HepG2 (cell line): Measurements from ENCODE around the gene PCSK6. TPM values are rescaled to one million over a fixed set of nuclear protein-coding genes. Genes with fewer than 3 reads are reported as not detected.

ENCODE experiments used
- DPF2 ChIP-seq: sonication (generic); formaldehyde crosslinking; IDR thresholded peaks from 2 replicates; pipeline ENCODE4 v1.4.0; 2020; ENCODE audit warnings: mild to moderate bottlenecking, low read depth, missing genetic modification reagents, borderline replicate concordance
- GABPA ChIP-seq, 2 experiments: IDR thresholded peaks; 2 replicates each; pipeline ENCODE4 v1.6.1; 2011 to 2016; ENCODE audit warnings: low read depth in 2 of 2, low read length in 1 of 2, missing biosample characterization in 1 of 2, missing genetic modification characterization in 1 of 2
- GATAD1 ChIP-seq: IDR thresholded peaks from 2 replicates; pipeline ENCODE4 v1.6.1; 2016; ENCODE audit warnings: missing genetic modification reagents, missing compliant biosample characterization
- IRF2 ChIP-seq: IDR thresholded peaks from 2 replicates; pipeline ENCODE4 v1.6.1; 2018; ENCODE audit warnings: missing genetic modification reagents, missing compliant biosample characterization
- ISL2 ChIP-seq: sonication (generic); formaldehyde crosslinking; IDR thresholded peaks from 2 replicates; pipeline ENCODE4 v1.5.0; 2020; ENCODE audit warnings: missing genetic modification reagents
- MEIS1 ChIP-seq: sonication (generic); formaldehyde crosslinking; IDR thresholded peaks from 2 replicates; pipeline ENCODE4 v1.9.0; 2021; ENCODE audit warnings: mild to moderate bottlenecking, missing genetic modification reagents, moderate library complexity, borderline replicate concordance
- NR2F6 ChIP-seq, 2 experiments: IDR thresholded peaks; 2 replicates each; pipeline ENCODE4 v1.6.1; 2016; ENCODE audit warnings: antibody characterized with exemption in 1 of 2, mild to moderate bottlenecking in 1 of 2
- PHF21A ChIP-seq: sonication (generic); formaldehyde crosslinking; IDR thresholded peaks from 2 replicates; pipeline ENCODE4 v1.5.0; 2020; ENCODE audit warnings: mild to moderate bottlenecking, missing genetic modification reagents
- POLR2AphosphoS5 ChIP-seq: IDR thresholded peaks from 2 replicates; pipeline ENCODE4 v1.6.1; 2012; ENCODE audit warnings: low read depth, low read length
- SMC3 ChIP-seq: IDR thresholded peaks from 2 replicates; pipeline ENCODE4 v1.6.1; 2011; ENCODE audit warnings: low read length, improper control_type of control experiment
- SOX6 ChIP-seq, 2 experiments: fragments of 450-650 bp in 1 of 2; sonication (generic) in 1 of 2; formaldehyde crosslinking in 1 of 2; IDR thresholded peaks; 2 replicates each; pipeline versions ENCODE4 v1.4.0 to v1.6.1; 2017 to 2020; ENCODE audit warnings: antibody characterized with exemption in 1 of 2, mild to moderate bottlenecking in 1 of 2, missing genetic modification reagents in 1 of 2
- YEATS2 ChIP-seq: sonication (generic); formaldehyde crosslinking; IDR thresholded peaks from 2 replicates; pipeline ENCODE4 v1.4.0; 2020; ENCODE audit warnings: missing genetic modification reagents, borderline replicate concordance
- ZNF230 ChIP-seq: sonication (generic); formaldehyde crosslinking; IDR thresholded peaks from 2 replicates; pipeline ENCODE4 v1.4.0; 2020; ENCODE audit warnings: mild to moderate bottlenecking, missing genetic modification reagents
- ZNF234 ChIP-seq: sonication (generic); formaldehyde crosslinking; conservative IDR thresholded peaks from 2 replicates; pipeline ENCODE4 v1.5.1; 2020; ENCODE audit warnings: mild to moderate bottlenecking, missing genetic modification reagents
- ZNF24 ChIP-seq: fragments of 450-650 bp; IDR thresholded peaks from 2 replicates; pipeline ENCODE4 v1.6.1; 2017; ENCODE audit warnings: antibody characterized with exemption, mild to moderate bottlenecking
- ZNF773 ChIP-seq: sonication (generic); formaldehyde crosslinking; IDR thresholded peaks from 2 replicates; pipeline ENCODE4 v1.4.0; 2020; ENCODE audit warnings: missing genetic modification reagents, borderline replicate concordance
- polyA plus RNA-seq, 8 experiments: library from polyadenylated mRNA; depleted of rRNA in 3 of 8; stranded (reverse) in 7 of 8; unstranded in 1 of 8; fragments of >200 nt; fragmentation: Illumina TruSeq in 4 of 8; extraction: Trizol in 4 of 8; gene quantifications; 2 replicates each; pipeline versions ENCODE4 v1.2.1 to v1.2.3, GENCODE V29; 2011 to 2016; ENCODE audit warnings: low read depth in 4 of 8, missing spikeins in 1 of 8, mixed read lengths in 1 of 8; ENCODE audit not compliant: insufficient read depth in 1 of 8
- total RNA-seq, 5 experiments: library from RNA; depleted of rRNA; stranded (reverse); fragments of >200 nt; fragmentation: Illumina TruSeq; extraction: Trizol; gene quantifications; 2 replicates each; pipeline ENCODE4 v1.2.3, GENCODE V29; 2016; ENCODE audit warnings: low read depth in 1 of 5
- TF ChIP-seq, protein P1 (sequence below): IDR thresholded peaks from 2 replicates; pipeline ENCODE4 v1.6.1; 2016; ENCODE audit warnings: missing biosample characterization, missing genetic modification reagents, low read depth
- TF ChIP-seq, protein P2 (sequence below): sonication (generic); formaldehyde crosslinking; IDR thresholded peaks from 2 replicates; pipeline ENCODE4 v1.4.0; 2020; ENCODE audit warnings: mild to moderate bottlenecking, missing genetic modification reagents
- TF ChIP-seq, protein P3 (sequence below): sonication (generic); formaldehyde crosslinking; IDR thresholded peaks from 2 replicates; pipeline ENCODE4 v1.5.1; 2020; ENCODE audit warnings: missing genetic modification reagents, mild to moderate bottlenecking, borderline replicate concordance
- TF ChIP-seq, protein P4 (sequence below): sonication (generic); formaldehyde crosslinking; IDR thresholded peaks from 2 replicates; pipeline ENCODE4 v1.4.0; 2020; ENCODE audit warnings: missing genetic modification reagents, borderline replicate concordance

Gene PCSK6
- total and polyA plus RNA-seq, 2 of the 13 experiments (the other 11 are each of a cell fraction or from before 2014, with no cell fraction given) = 56.5 to 155 TPM

DNA sequence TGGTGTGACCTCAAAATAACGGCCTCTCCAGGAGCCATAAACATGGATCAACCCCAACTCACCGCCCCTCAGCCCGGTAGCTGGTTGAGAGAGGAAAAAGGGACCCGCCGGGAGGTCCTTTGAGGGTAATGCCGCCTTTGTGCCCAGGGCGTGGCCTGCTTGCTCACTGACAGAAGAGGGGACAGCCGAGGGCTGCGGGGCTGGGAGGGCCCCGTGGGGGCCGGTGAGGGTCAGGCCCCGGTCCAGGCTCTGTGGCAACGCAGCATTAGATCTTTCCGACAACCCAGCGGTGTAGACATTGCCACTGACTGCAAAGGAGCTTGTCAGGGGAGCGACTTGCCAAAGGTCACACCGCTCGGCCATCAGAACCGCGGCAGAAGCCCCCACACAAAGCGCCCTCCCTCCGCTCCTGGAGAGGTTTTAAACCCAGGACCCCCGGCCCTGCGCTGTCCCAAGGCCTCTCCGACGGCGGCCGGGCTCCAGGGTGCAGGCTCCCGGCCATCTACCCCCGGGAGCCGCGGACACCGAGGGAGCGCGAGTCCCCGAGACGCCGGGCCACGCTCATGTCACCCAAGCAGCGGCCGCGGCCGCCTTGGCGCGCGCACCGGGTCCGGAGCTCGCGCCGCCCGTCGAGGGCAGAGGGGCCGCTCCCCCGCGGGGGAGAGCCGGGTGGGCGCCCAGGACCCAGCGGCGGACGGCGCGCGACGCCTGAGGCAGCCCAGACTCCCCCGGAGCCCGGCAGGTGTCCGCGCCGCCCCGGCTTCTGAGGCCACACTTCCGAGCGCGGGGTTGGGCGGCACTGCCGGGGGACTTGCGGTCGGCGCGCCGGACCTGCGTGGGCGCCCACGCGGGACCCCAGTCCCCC is 975 bp downstream of the PCSK6 start (continued):
- TF ChIP-seq, protein P1, sequence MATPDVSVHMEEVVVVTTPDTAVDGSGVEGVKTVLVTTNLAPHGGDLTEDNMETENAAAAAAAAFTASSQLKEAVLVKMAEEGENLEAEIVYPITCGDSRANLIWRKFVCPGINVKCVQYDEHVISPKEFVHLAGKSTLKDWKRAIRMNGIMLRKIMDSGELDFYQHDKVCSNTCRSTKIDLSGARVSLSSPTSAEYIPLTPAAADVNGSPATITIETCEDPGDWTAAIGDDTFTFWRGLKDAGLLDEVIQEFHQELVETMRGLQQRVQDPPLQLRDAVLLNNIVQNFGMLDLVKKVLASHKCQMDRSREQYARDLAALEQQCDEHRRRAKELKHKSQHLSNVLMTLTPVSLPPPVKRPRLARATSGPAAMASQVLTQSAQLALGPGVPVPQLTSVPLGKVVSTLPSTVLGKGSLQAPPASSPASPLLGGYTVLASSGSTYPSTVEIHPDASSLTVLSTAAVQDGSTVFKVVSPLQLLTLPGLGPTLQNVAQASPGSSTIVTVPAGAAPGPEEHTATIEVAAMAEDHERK = no peak
- TF ChIP-seq YEATS2 (CRISPR knock-in tag) = no peak; the same call in 1 of the 2 replicates
- no peak for TF ChIP-seq SOX6 (IDR thresholded peaks at IDR 0.05)
- TF ChIP-seq SOX6 (CRISPR knock-in tag; IDR thresholded peaks at IDR 0.05) = peak; percentile 69
- no peak; the same call in 1 of the 2 replicates for TF ChIP-seq DPF2 (CRISPR knock-in tag)
- TF ChIP-seq ZNF230 (CRISPR knock-in tag) = no peak
- peak; percentile 65; the same call in 1 of the 2 replicates for TF ChIP-seq PHF21A
- peak; percentile 54 for TF ChIP-seq POLR2AphosphoS5
- TF ChIP-seq NR2F6 (IDR thresholded peaks at IDR 0.05) = peak; percentile 72
- peak; percentile 71 for TF ChIP-seq NR2F6 (CRISPR knock-in tag; IDR thresholded peaks at IDR 0.05)
- no peak; the same call in 1 of the 2 replicates for TF ChIP-seq SMC3
- no peak for TF ChIP-seq GATAD1 (CRISPR knock-in tag)
- TF ChIP-seq ZNF24 = peak; percentile 28; the same call in 1 of the 2 replicates
- TF ChIP-seq, protein P2, sequence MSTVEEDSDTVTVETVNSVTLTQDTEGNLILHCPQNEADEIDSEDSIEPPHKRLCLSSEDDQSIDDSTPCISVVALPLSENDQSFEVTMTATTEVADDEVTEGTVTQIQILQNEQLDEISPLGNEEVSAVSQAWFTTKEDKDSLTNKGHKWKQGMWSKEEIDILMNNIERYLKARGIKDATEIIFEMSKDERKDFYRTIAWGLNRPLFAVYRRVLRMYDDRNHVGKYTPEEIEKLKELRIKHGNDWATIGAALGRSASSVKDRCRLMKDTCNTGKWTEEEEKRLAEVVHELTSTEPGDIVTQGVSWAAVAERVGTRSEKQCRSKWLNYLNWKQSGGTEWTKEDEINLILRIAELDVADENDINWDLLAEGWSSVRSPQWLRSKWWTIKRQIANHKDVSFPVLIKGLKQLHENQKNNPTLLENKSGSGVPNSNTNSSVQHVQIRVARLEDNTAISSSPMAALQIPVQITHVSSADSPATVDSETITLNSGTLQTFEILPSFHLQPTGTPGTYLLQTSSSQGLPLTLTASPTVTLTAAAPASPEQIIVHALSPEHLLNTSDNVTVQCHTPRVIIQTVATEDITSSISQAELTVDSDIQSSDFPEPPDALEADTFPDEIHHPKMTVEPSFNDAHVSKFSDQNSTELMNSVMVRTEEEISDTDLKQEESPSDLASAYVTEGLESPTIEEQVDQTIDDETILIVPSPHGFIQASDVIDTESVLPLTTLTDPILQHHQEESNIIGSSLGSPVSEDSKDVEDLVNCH (CRISPR knock-in tag) = no peak
- TF ChIP-seq, protein P3, sequence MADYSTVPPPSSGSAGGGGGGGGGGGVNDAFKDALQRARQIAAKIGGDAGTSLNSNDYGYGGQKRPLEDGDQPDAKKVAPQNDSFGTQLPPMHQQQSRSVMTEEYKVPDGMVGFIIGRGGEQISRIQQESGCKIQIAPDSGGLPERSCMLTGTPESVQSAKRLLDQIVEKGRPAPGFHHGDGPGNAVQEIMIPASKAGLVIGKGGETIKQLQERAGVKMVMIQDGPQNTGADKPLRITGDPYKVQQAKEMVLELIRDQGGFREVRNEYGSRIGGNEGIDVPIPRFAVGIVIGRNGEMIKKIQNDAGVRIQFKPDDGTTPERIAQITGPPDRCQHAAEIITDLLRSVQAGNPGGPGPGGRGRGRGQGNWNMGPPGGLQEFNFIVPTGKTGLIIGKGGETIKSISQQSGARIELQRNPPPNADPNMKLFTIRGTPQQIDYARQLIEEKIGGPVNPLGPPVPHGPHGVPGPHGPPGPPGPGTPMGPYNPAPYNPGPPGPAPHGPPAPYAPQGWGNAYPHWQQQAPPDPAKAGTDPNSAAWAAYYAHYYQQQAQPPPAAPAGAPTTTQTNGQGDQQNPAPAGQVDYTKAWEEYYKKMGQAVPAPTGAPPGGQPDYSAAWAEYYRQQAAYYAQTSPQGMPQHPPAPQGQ (CRISPR knock-in tag) = no peak
- no peak for TF ChIP-seq IRF2 (CRISPR knock-in tag)
- TF ChIP-seq MEIS1 (CRISPR knock-in tag) = peak; percentile 54; the same call in 1 of the 2 replicates
- TF ChIP-seq GABPA (IDR thresholded peaks at IDR 0.05; ENCODE audit: low read depth, low read length) = no peak
- TF ChIP-seq GABPA (CRISPR knock-in tag; IDR thresholded peaks at IDR 0.05; ENCODE audit: low read depth) = no peak
- no peak for TF ChIP-seq ZNF773 (CRISPR knock-in tag)
- TF ChIP-seq ZNF234 (CRISPR knock-in tag) = 0 out of 2 replicates have a peak, but pooled peaks have one; percentile 64
- TF ChIP-seq, protein P4, sequence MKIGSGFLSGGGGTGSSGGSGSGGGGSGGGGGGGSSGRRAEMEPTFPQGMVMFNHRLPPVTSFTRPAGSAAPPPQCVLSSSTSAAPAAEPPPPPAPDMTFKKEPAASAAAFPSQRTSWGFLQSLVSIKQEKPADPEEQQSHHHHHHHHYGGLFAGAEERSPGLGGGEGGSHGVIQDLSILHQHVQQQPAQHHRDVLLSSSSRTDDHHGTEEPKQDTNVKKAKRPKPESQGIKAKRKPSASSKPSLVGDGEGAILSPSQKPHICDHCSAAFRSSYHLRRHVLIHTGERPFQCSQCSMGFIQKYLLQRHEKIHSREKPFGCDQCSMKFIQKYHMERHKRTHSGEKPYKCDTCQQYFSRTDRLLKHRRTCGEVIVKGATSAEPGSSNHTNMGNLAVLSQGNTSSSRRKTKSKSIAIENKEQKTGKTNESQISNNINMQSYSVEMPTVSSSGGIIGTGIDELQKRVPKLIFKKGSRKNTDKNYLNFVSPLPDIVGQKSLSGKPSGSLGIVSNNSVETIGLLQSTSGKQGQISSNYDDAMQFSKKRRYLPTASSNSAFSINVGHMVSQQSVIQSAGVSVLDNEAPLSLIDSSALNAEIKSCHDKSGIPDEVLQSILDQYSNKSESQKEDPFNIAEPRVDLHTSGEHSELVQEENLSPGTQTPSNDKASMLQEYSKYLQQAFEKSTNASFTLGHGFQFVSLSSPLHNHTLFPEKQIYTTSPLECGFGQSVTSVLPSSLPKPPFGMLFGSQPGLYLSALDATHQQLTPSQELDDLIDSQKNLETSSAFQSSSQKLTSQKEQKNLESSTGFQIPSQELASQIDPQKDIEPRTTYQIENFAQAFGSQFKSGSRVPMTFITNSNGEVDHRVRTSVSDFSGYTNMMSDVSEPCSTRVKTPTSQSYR (CRISPR knock-in tag) = peak; percentile 40; the same call in 1 of the 2 replicates
- peak; percentile 77; the same call in 1 of the 2 replicates for TF ChIP-seq ISL2 (CRISPR knock-in tag)
